Fibroblast of peridontal ligament (primary cell): Measurements from ENCODE around the gene CYP4F8.
"Not testable (repeated sequence)": the region's sequence is repeated elsewhere in the genome, so short reads cannot be mapped to it uniquely, and the experiment has no call there.

Source experiments
- DNase-seq: peaks from one replicate; pipeline ENCODE4 v3.0.0-alpha.2; 2010; ENCODE audit errors: extremely low read depth

CYP4F8 gene

GRCh38 chr19:15644066-15644741, 29.2 kb downstream of the CYP4F8 start:
- DNase-seq, result no peak

GRCh38 chr19:15644816-15645215, 29.8 kb downstream of the CYP4F8 start:
- DNase-seq, result no peak

- DNase-seq, result no peak
Observed at GRCh38 chr19:15649526-15649925, 34.5 kb downstream of the CYP4F8 start.

GRCh38 chr19:15650123-15650522, 35.1 kb downstream of the CYP4F8 start:
- not testable (repeated sequence) for DNase-seq

- DNase-seq, result no peak
Observed at GRCh38 chr19:15651791-15652190, 36.8 kb downstream of the CYP4F8 start.

GRCh38 chr19:15652559-15653278, 37.7 kb downstream of the CYP4F8 start:
- DNase-seq, result no peak

GRCh38 chr19:15656467-15656866, 41.4 kb downstream of the CYP4F8 start:
- no peak for DNase-seq

GRCh38 chr19:15663247-15663646, 48.2 kb downstream of the CYP4F8 start:
- DNase-seq, result no peak

GRCh38 chr19:15666186-15666585, 51.2 kb downstream of the CYP4F8 start:
- DNase-seq, result no peak

GRCh38 chr19:15666883-15667282, 51.9 kb downstream of the CYP4F8 start:
- no peak for DNase-seq

- DNase-seq, result no peak
Observed at GRCh38 chr19:15669440-15669839, 54.4 kb downstream of the CYP4F8 start.

GRCh38 chr19:15669891-15670290, 54.9 kb downstream of the CYP4F8 start:
- DNase-seq, result no peak

- DNase-seq, result no peak
Observed at GRCh38 chr19:15671237-15671821, 56.3 kb downstream of the CYP4F8 start.

GRCh38 chr19:15671891-15672579, 57.0 kb downstream of the CYP4F8 start:
- DNase-seq, result no peak

- DNase-seq, result no peak
Observed at GRCh38 chr19:15672580-15673175, 57.7 kb downstream of the CYP4F8 start, which contains the start of gene CYP4F12. Gene CYP4F12, plus strand, starts transcription at chr19:15673087. Its CDS starts 443 bp downstream, at chr19:15673530.

GRCh38 chr19:15673176-15673654, 58.2 kb downstream of the CYP4F8 start:
- no peak for DNase-seq

- DNase-seq, result no peak
Observed at GRCh38 chr19:15675560-15675959, 60.5 kb downstream of the CYP4F8 start.

- no peak for DNase-seq
Observed at GRCh38 chr19:15679089-15679488, 64.1 kb downstream of the CYP4F8 start.

GRCh38 chr19:15679865-15680264, 64.8 kb downstream of the CYP4F8 start:
- not testable (repeated sequence) for DNase-seq
